WTC11 (cell line): Measurements from ENCODE around the gene MS4A4A.

ENCODE experiments used
- ATF3 ChIP-seq: sonication (generic); formaldehyde crosslinking; conservative IDR thresholded peaks from 2 replicates; pipeline ENCODE4 v1.8.1; 2022; ENCODE audit warnings: mild to moderate bottlenecking, missing genetic modification reagents
- CTCF ChIP-seq: fragments of 200-600 bp; IDR thresholded peaks from 2 replicates; pipeline ENCODE4 v1.8.0; 2022; ENCODE audit warnings: antibody characterized with exemption
- ELF4 ChIP-seq: sonication (generic); formaldehyde crosslinking; IDR thresholded peaks from 2 replicates; pipeline ENCODE4 v1.8.1; 2022; ENCODE audit warnings: low read depth, mild to moderate bottlenecking, moderate library complexity, missing genetic modification reagents
- FOXJ3 ChIP-seq: sonication (generic); formaldehyde crosslinking; IDR thresholded peaks from 2 replicates; pipeline ENCODE4 v1.9.0; 2021; ENCODE audit warnings: missing genetic modification reagents, mild to moderate bottlenecking, borderline replicate concordance
- FOXP1 ChIP-seq: sonication (generic); formaldehyde crosslinking; IDR thresholded peaks from 2 replicates; pipeline ENCODE4 v1.8.0; 2022; ENCODE audit warnings: missing genetic modification reagents, mild to moderate bottlenecking, moderate library complexity, borderline replicate concordance
- NFE2L1 ChIP-seq: sonication (generic); formaldehyde crosslinking; IDR thresholded peaks from 2 replicates; pipeline ENCODE4 v1.8.1; 2023; ENCODE audit warnings: missing genetic modification reagents
- NR1H2 ChIP-seq: sonication (generic); formaldehyde crosslinking; IDR thresholded peaks from 2 replicates; pipeline ENCODE4 v1.9.0; 2021; ENCODE audit warnings: mild to moderate bottlenecking, moderate library complexity, missing genetic modification reagents
- PRDM15 ChIP-seq: sonication (generic); formaldehyde crosslinking; IDR thresholded peaks from 2 replicates; pipeline ENCODE4 v1.8.0; 2022; ENCODE audit warnings: missing genetic modification reagents
- SMAD3 ChIP-seq: sonication (generic); formaldehyde crosslinking; IDR thresholded peaks from 2 replicates; pipeline ENCODE4 v1.8.0; 2022; ENCODE audit warnings: missing genetic modification reagents, mild to moderate bottlenecking, borderline replicate concordance
- SP1 ChIP-seq: sonication (generic); formaldehyde crosslinking; conservative IDR thresholded peaks from 2 replicates; pipeline ENCODE4 v1.8.1; 2022; ENCODE audit warnings: missing genetic modification reagents
- USF1 ChIP-seq: sonication (generic); formaldehyde crosslinking; IDR thresholded peaks from 2 replicates; pipeline ENCODE4 v1.8.0; 2022; ENCODE audit warnings: mild to moderate bottlenecking, missing genetic modification reagents
- ZNF219 ChIP-seq: sonication (generic); formaldehyde crosslinking; IDR thresholded peaks from 2 replicates; pipeline ENCODE4 v1.8.0; 2023; ENCODE audit warnings: missing genetic modification reagents, mild to moderate bottlenecking, borderline replicate concordance
- ZNF416 ChIP-seq: fragments of 250-450 bp; sonication (Bioruptor Pico); IDR thresholded peaks from 2 replicates; pipeline ENCODE4 v1.9.0; 2021; ENCODE audit warnings: mild to moderate bottlenecking, inconsistent platforms
- ZNF512 ChIP-seq: sonication (generic); formaldehyde crosslinking; IDR thresholded peaks from 2 replicates; pipeline ENCODE4 v1.8.1; 2022; ENCODE audit warnings: missing genetic modification reagents, borderline replicate concordance

- TF ChIP-seq CTCF = no peak
- no peak for TF ChIP-seq ZNF416 (CRISPR knock-in tag)
- no peak for TF ChIP-seq NR1H2 (CRISPR knock-in tag)
- TF ChIP-seq PRDM15 = no peak
- no peak for TF ChIP-seq ELF4 (CRISPR knock-in tag)
- no peak for TF ChIP-seq SP1 (CRISPR knock-in tag)
- TF ChIP-seq NFE2L1 (CRISPR knock-in tag) = no peak
- TF ChIP-seq ZNF219 (CRISPR knock-in tag) = no peak
- no peak for TF ChIP-seq ATF3
- TF ChIP-seq USF1 = no peak
- no peak for TF ChIP-seq ZNF512 (CRISPR knock-in tag)
- no peak for TF ChIP-seq FOXP1 (CRISPR knock-in tag)
- no peak for TF ChIP-seq FOXJ3 (CRISPR knock-in tag)
- no peak for TF ChIP-seq SMAD3 (CRISPR knock-in tag)
Measured at GRCh38 chr11:60310407-60310998, 30.0 kb downstream of the MS4A4A start.
